HG02759 (cell line): ENCODE data around the gene SLFN14.
"Not testable (repeated sequence)": the region's sequence is repeated elsewhere in the genome, so short reads cannot be mapped to it uniquely, and the experiment has no call there.

Experiments used
- ATAC-seq: cut with Tn5 transposase; IDR thresholded peaks from one replicate; pipeline ENCODE4 v1.9.1; 2021; ENCODE audit warnings: mild to moderate bottlenecking, moderate library complexity; ENCODE audit not compliant: unreplicated experiment

The SLFN14 gene

DNA sequence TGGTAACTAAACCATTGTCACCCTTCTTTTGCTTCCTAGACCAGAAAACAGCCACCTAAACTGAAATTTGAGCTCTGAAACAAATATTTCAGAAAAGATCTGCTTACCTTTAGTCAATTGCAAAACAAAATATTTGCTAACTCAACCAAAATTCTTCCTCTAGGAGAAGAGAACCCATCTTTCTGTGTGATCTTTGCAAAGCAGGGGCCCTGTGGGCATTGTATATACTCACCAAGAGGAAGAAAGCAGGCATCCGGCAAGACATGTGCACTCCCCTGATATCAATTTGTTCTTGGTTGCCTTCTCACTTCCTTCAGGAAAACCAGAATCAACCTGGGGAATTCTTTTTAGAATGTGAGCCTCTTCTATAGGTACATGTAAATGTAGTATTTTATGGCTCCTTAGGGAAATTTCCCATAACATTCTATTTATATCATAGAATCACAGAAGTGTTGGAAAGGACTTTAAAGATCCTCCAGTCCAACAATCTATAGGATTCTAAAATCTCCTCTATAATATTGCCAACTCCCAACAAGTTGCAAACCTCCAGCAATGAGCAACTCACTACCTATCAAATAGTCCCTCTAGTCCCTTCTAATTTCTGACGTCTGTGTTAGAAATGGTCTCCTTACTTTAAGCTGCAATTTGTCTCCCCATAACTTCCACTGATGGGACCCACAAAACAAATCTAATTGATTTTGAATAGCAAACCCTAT lies 966 bp downstream of the SLFN14 start:
- no peak for ATAC-seq

DNA sequence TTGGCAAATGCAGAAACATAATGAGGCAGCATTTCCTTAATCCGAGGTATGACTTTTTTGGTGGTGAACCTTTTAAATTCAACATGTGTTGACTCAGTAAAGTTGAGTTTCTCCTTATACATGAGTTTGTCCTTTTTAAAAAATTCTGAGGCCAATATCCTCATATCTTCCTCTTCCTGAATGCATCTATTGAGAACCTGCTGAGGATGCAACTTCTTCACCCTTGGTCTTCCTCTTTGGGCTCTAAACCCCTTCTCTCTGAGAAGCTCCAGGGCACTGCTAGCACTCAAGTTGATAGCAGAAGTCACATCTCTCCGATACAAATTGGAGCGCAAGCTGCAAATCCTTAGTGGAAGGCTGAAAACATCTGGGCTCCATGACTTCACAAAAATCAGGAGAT lies 3.3 kb downstream of the SLFN14 start:
- no peak for ATAC-seq

DNA sequence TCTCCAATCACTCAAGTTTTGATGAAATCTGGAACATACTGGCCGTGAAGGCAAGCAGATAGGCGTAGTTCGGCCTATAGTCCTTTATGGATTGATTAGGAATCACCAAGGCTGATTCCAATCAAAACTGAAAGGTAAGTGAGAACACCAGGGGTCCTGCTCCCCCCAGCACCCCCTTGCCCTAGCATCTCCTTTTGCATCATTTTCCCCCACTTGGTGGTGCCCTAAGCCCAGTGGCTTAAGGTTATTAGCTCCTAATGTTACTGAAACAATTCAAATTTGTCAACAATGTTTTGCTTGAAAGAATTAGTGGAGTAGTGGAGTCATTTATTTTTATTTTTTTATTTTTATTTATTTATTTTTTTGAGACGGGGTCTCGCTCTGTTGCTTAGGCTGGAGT lies 4.9 kb downstream of the SLFN14 start:
- no peak for ATAC-seq

DNA sequence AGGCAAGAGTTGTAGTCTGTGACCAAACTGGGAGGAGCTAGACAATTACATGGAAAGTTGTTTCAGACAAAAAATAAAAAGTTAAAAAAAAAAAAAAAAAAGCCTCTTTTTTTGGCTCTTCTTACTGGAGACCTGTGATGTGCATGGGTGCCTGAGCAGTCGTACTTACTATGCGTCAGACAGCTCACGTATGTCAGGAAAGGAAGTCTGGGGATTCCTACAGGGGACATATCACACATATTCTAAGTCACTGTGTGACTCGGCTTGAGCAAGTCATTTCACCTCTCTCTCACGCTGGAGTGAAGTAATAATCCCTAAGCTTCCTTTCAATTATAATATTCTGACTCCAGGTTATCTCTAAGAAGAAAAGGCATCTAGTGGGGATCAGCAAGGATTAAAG lies 6.0 kb downstream of the SLFN14 start:
- ATAC-seq = no peak

DNA sequence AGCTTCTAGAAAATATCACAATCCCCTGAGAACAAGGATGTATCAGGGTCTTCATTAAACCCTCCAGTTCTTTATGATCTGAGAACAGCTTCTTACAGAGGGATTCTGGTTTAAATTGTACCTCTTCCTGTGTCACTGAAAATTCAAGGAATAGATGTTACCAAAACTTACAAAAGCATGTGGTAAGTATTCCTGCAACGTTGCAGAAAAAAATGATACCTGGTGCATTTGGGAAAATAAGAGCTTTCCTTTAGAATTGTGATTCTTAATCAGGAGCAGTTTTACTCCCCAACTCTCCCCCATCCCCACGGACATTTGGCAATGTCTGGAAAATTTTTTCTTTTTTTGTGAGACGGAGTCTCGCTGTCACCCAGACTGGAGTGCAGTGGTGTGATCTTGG lies 7.3 kb downstream of the SLFN14 start:
- ATAC-seq = no peak

DNA sequence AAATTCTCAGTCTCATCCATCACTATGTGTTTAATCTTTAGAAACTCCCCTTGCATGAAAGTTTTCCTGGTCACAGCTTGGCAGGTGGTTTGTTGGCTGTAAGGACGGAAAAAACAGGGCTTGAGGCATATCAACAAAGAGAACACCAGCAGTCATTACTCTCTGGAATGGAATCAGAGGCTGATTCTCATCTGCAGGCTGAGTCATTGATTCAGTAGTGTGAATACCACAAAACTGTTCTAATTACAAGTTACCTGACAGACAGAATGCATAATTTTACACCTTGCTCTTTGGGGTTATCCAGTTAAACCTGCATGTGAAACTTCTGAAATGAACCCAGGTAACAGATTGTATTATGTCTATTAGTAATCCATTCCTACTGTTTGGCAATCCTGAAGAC lies 11.6 kb downstream of the SLFN14 start:
- no peak for ATAC-seq

DNA sequence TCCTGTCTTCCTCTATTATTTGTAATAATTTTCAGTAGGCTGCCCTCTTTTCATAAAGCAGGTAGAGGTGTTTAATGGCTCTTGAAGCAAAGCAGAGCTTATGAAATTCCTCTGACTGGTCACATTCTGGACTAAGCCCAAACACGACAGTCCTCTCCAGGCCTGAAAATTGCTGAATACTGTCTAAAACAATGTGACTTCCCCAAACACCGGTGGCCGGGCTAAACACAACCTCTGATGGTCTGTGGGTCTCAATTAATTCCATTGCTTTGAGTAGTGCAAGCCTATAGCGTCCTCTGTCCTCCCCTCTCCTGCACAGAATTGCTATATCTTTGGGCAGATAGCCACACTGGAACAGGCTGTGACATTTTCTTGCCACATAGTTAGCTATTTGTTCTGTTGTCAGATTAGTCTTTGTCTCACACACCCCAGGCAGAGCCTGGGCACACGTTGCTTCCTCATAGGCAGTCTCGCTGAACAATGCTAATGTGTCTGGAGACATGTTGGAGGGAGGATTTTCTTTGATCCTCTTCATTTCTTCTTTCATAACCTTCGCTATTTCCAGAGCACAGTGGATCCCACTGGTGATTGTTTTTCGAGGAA lies 12.3 kb downstream of the SLFN14 start:
- ATAC-seq = no peak

DNA sequence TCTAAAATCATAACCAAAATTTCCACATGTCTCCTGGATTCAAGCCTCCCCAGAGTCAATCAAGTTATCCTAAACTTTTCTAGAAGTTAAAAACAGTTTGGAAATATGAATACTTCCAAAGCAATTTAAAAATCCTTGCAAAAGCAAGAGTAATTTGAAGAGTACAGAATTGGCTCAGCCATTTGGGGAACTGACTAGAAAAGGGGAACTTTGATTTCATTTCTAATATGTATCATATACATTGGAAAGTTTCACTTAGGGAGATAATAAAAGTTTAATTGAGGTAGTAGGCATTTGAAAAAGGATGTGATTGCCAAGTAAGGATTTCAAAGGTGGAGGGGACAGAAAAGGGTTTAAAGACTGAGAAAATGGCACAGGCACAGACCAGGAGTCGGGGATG lies 14.1 kb downstream of the SLFN14 start:
- ATAC-seq = no peak

DNA sequence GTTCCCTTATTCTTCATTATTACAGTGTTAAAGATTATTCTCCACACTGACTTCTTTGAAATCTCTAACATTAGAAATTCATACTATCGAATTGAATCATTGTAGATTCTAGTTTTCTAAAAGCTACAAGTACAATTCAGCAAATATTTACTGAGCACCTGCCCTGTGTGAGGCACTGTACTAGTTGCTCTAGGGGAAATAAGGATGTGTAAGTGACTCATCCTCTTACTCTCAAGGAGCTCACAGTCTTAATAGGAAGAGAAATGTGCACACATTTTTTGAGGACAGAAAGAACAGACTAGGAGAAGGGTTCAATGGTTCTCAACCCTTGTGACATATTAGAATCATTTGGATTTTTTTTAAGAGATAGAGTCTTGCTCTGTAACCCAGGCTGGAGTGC lies 15.5 kb downstream of the SLFN14 start:
- no peak for ATAC-seq

DNA sequence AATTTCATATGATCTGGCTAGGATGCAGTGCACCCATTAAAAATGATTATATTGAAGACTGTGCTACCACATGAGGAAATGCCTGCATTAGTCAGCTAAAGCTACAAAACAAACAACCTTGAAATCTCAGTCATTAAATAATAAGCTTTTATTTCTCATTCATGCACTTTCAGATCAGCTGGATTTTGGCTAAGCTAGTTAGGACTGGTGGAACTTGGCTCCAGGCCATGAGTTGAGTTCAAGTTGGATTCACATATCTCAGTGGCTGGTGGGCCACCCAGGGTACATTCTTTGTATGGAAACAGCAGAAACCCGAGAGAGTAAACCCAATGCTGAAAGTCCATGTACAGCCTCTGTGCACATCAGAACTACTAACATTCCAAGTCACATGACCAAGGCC lies 16.8 kb downstream of the SLFN14 start:
- ATAC-seq = no peak

DNA sequence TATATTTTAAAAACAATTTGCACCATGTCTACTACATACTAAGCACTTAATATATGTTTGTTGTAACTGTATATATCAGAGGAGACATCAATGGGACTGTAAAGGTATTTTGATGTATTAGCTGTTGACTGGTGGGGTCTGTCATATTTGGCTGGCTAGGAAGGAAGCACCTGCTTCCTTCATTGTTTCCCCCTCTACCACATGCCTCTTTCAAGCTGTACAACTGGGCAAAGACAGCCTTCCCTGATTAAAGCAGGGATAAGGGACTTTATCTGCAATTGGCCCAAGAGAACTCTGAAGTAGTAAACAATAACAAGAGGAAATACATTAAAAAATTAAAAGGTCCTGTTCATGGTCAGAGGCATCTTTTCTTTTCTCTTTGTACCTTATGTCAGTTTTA lies 17.6 kb downstream of the SLFN14 start:
- ATAC-seq = no peak

DNA sequence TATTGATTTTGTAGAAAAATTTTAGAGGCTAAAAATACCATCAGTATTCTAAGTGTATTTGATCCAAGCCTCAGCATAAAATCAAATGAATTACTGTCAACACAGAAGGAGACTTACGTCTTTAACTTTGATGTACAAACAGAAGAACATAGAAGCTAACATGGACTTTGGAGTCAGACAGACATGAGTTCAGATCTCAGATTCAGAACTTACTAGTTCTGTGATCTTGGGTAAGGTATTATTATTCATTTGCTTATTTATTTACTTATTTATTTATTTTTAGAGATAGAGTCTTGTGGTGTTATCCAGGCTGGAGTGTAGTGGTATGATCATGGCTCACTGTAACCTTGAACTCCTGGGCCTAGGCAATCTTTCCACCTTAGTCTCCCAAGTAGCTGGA lies 19.2 kb downstream of the SLFN14 start:
- ATAC-seq = no peak

DNA sequence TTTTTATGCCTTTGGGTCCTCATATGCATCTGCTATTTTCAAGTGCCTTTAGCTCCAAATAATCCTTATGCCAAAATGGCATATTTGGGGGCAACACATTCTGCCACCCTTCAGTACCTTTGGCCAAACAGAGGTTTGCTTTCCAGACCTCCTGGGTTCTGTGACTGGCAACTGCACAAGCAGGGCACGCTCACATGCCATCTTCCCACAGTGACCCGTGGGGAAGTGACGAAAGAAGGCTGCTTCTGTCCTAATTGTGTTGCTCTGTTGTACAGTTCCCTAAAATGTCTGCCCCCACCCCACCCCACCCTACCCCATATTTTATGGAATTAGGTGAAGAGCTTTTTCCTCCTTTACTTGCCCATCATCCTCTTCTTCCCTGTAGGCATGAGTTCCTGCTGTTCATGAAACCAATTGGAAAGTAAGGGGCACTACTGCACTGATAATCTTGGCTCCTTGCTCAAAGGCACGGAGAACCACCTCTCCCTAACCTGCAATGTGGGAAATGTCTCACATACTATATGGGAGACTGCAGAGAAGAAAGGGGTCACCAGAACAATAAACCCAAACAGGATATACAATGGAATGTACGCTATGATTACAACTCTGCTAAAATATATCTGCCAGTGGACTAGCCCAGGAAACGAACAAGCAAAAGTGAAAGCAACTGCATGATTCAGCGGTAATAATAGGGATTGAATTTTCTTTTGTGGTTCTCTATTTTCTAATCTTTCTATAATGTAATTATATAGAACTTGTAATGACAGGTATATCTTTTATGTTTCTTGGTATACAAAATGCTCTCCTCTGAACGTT lies 19.8 kb downstream of the SLFN14 start:
- no peak for ATAC-seq

DNA sequence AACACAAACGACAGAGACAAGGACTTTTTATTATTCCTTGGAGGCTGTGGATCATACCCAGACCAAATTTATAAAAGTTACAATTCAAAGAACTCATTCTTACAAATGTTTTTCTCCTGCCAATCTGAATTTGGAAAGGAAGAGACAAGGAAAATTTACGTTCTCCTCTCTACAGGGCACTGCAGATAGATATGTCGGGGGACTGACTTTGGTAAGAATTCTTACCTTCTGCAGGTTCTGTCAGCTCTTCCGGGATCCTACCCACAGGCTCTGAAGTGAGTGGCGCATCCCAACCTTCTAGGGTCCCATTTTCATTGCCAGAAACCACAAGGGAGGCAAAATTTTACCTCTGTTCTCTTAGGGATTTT lies 21.0 kb downstream of the SLFN14 start:
- no peak for ATAC-seq

DNA sequence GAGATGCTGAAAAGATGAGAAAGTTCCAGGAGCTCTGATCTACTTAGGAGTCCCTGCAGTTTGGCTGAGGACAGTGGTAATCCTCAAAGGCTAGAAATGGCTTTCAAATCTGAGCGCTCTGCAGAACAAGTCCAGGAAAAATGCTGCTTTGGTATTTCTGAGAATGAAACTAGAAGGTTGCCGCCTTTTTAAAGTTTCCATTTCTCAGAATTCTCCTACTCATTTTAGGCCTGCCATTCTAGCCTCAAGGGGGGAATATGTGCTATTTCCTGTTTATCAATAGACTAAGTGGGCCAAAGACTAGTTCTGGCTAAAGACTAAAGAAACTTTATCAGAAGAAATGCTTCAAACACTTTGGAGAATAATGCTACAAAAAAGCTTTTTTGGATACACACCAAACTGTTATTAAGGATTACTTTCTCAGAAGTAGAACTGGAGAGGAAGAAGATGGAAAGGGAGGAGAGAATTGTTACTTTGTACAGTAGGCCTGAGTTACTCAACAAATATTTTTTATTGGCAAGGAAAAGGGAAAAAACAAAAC lies 22.9 kb downstream of the SLFN14 start, which contains the start of gene SLFN12L:
SLFN12L (minus strand) TSS at position 78 of the 541 bp plus-strand sequence. CDS start 15,314 bp downstream, outside the sequence.
- no peak for ATAC-seq

DNA sequence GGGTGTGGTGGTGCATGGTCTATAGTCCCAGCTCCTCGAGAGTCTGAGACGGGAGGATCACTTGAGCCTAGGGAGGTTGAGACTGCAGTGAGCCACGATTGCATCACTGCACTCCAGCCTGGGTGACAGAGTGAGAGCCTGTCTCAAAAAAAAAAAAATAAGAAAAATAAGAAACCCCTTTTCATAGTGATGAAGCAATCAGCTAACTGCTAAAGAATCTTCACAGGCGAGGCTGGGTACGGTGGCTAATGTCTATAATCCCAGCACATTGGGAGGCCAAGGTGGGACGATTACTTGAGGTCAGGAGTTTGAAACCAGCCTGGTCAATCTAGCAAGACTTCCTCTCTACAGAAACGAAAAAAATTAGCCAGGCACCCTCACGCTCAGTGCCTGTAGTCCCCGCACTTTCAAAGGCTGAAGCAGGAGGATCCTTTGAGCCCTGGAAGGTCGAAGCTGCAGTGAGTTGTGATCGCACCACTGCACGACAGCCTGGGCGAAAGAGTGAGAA lies 23.9 kb downstream of the SLFN14 start:
- no peak for ATAC-seq

DNA sequence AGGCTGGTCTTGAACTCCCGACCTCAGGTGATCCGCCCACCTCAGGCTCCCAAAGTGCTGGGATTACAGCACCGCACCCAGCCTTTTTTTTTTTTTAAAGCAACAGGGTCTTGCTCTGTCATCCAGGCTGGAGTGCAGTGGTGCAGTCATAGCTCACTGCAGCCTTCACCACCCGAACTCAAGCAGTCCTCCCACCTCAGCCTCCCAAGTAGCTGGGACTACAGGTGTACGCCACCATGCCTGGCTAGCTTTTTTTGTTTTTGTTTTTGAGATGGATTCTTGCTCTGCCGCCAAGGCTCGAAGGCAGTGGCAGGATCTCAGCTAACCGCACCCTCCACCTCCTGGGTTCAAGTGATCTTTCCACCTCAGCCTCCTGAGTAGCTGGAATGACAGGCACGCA lies 25.2 kb downstream of the SLFN14 start:
- not testable (repeated sequence) for ATAC-seq

DNA sequence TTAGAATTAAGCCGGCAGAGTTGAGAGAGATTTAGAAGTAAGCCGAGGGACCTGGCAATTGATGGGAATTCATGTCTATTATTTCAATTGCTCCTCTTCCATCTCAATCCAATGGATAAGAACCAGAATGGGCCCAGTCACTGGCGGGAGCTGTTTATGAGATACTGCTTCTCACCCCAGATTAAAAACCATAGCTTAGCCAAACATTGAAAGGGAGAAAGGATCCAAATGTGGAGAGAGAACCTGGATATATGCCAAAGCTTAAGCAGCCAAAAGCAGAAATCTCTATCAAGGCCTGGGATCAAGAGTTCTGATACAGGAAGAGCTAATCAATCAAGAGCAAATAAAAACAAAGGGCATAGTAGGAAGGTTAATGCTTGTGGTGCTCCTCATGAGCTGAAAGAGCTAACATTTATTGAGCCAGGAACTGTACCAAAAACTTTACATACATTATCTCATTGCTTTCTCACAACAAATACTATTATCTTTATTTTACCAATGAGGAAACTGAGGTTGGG lies 26.0 kb downstream of the SLFN14 start:
- ATAC-seq = no peak

DNA sequence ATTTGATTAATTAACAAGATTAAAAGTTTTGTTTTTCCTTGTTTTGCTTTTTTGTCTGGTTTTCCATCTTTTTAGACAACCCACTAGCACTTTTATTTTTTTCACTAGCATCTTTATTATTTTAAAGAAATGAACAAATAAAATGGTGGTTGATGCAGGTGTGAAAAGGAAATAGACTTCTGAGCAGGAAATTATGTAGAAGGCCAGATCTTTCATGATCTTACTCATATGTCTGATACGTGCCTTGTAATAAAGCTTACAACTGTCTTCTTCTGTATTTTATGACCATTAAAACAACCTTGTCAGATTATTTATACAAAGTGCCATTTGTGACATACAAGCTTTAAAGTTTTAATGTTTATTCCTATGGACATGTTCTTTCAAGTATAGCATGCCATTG lies 29.5 kb downstream of the SLFN14 start:
- ATAC-seq = no peak

DNA sequence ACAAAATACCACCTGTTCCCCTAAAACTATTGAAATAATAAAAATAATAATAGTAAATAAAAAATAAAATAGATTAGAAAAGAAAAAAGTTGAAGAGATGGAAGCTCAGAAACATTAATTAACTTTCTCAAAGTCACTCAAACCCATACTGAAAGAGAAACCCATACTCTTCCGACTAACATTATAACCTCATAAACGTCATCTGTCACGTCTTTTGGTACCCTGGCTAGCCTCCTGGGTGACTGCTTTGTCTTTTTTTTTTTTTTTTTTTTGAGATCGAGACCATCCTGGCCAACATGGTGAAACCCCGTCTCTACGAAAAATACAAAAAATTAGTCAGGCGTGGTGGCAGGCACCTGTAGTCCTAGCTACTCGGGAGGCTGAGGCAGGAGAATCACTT lies 30.8 kb downstream of the SLFN14 start:
- no peak for ATAC-seq

DNA sequence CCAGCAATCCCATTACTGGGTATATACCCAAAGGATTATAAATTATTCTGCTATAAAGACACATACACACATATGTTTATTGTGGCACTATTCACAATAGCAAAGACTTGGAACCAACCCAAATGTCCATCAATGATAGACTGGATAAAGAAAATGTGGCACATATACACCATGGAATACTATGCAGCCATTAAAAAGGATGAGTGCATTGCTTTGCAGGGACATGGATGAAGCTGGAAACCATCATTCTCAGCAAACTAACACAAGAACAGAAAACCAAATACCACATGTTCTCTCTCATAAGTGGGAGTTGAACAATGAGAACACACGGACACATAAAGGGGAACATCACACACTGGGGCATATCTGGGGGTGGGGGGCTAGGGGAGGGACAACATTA lies 31.3 kb downstream of the SLFN14 start:
- ATAC-seq = not testable (repeated sequence)
